ENCODE results near the gene AKAP17A.

- no peak for TF ChIP-seq BHLHE40 (IDR thresholded peaks at IDR 0.05; ENCODE audit: borderline replicate concordance)
- no peak for TF ChIP-seq FOXA1 (IDR thresholded peaks at IDR 0.05)
- TF ChIP-seq LEF1 (IDR thresholded peaks at IDR 0.05; ENCODE audit: borderline replicate concordance), result no peak
- TF ChIP-seq L3MBTL2 (conservative IDR thresholded peaks at IDR 0.05), result no peak
- no peak for TF ChIP-seq FOXK2 (IDR thresholded peaks at IDR 0.05)
- TF ChIP-seq SUZ12 (IDR thresholded peaks at IDR 0.05), result no peak
- no peak for TF ChIP-seq HDGF (IDR thresholded peaks at IDR 0.05; ENCODE audit: borderline replicate concordance)
- TF ChIP-seq TARDBP (IDR thresholded peaks at IDR 0.05), result no peak
- no peak for TF ChIP-seq PKNOX1 (IDR thresholded peaks at IDR 0.05)
- TF ChIP-seq SP1 (IDR thresholded peaks at IDR 0.05), result no peak
- TF ChIP-seq ARNT (IDR thresholded peaks at IDR 0.05), result no peak
- TF ChIP-seq NFRKB (IDR thresholded peaks at IDR 0.05), result no peak
- no peak for TF ChIP-seq ZNF384 (IDR thresholded peaks at IDR 0.05)
- TF ChIP-seq ELF4 (IDR thresholded peaks at IDR 0.05), result no peak
Observed at GRCh38 chrX:1629244-1629643, 37.8 kb downstream of the AKAP17A start.
